Hippocampal formation (tissue), 2 donors: ENCODE results near the gene CALB2.
A peak's percentile ranks its signal among the peaks of the same experiment; 100 is the strongest.
"Not testable (repeated sequence)": the region's sequence is repeated elsewhere in the genome, so short reads cannot be mapped to it uniquely, and the experiment has no call there.

Experiments used
- DNase-seq, 2 donors: peaks; one replicate each; lab custom pipeline; 2025; lab: John Stamatoyannopoulos, UW

The CALB2 gene, protein sequence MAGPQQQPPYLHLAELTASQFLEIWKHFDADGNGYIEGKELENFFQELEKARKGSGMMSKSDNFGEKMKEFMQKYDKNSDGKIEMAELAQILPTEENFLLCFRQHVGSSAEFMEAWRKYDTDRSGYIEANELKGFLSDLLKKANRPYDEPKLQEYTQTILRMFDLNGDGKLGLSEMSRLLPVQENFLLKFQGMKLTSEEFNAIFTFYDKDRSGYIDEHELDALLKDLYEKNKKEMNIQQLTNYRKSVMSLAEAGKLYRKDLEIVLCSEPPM

DNA sequence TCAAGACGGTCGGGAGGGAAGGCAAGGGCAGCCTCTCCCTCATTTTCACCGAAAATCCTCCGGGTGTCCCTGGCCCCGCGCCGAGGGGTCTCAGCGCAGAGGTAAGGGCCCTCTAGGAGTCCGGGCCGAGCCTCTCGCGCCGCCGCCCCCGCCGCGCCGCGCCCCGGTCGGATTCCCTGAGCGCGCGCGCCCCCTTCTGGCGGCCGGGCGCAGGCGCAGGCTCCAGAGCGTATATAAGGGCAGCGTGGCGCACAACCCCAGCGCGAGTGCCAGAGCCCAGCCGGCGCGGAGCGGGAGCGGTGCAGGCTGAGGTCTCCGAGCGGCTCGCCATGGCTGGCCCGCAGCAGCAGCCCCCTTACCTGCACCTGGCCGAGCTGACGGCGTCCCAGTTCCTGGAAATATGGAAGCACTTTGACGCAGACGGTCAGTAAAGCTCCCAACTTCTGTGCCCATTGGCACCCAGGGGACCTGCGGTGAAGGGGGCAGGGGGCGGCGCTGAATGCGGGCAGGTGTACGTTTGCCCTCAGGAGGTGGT is at the start of gene CALB2:
CALB2 (plus strand) TSS at position 260 of the 535 bp plus-strand sequence; CDS start at position 330, 70 bp downstream.
- peak in 1 of 2 donors; percentile 29 for DNase-seq

DNA sequence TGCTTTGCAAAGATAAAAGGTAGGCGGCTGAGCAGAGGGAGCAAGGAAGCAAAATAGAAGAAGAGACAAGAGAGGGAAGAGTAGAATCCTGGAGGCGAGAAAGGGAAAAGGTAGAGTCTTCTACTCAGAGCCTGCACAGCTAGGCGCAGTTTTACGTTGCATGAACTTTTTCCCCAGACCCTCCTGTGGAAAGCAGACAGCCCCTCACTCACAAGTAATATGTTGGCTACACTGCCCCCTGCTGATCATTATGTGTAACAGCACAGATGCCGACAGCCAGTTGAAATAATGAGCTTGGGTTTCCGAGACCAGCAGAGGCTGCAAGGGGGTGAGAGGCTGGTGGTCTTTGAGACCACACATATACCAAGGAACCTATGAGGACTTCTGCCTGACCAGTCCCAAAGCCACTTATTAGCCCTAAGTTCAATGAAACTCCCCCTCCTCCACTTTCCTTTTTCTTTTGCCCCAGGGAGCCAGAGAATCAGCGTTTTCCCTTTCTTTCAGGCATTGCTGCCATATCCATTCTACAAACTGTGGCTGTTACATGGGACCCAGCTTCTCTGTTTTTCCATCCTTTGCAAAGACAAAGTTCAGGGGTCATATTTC is 46.9 kb upstream of the CALB2 start:
- DNase-seq = no peak

DNA sequence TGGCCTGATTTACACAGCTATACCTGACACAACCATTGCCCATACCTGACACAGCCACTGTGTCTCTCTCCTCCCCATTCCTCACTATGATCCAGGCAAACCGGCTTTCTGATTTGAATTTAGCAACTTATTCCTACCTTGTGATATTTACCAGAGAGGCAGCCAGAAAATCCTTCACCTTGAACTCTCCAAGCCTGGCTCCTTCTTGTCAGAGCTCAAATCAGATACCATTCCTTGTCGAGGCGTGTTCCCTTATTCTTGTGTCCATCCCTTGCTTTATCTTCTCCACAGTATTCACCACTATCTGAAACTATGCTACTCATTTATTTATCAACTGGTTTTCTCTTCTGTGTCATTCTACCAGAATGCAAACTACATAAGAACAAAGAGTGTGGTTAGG is 44.9 kb upstream of the CALB2 start:
- not testable (repeated sequence) for DNase-seq

DNA sequence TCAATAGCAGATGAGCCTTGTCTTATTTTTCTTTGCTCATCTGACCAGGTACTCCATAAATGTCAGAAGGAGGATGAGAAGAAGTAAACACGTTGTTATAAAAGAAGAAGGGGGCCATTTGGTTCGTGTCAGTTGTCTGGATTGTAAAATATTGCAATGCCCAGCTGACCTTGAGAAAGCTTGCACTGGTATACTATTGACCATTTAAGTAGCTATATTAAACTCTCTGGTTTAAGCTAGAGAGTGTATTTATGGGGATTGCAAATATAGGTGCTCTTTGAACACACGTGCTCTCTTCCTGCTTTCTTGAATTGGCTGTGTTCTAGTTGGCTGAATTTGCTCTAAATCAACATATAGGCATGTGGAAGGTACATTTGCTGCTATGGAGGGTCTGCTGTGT is 43.3 kb upstream of the CALB2 start:
- no peak for DNase-seq

DNA sequence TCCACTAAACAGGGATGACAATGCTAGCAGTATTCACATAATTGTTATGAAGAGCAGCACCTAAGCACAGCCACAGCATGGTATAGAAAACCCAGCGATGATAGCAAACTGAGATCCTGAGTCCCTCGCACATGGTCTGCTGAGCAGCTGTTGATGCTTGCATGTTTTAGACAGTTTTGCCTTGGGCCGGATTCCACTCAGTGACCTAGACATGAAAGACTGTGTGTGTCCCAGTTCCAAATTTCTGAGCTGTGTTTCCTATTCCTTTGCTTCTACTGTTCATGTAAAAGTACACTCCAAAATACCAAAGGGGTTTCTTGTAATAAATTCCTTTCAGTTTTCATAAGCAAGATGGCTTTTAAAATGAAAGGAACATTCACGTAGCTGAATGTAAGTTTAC is 38.5 kb upstream of the CALB2 start:
- DNase-seq = no peak

DNA sequence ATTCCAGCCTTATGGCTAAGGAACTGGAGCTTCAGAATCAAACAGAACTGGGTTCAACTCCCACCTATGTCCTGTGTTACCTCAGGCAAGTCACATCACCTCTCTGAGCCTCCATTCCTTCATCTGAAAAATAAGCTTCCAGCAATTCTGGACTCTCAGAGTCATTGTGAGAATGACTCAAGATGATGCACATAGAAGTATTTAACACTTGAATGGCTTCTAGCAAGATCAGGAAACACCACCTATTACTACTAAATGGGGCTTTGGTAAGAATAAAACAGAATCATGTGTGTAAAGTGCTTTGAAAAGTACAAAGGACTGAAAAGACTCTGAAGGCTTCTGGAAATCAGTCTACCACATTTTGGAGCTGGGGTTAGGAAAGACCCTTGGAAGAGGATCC is 30.8 kb upstream of the CALB2 start:
- DNase-seq = no peak

DNA sequence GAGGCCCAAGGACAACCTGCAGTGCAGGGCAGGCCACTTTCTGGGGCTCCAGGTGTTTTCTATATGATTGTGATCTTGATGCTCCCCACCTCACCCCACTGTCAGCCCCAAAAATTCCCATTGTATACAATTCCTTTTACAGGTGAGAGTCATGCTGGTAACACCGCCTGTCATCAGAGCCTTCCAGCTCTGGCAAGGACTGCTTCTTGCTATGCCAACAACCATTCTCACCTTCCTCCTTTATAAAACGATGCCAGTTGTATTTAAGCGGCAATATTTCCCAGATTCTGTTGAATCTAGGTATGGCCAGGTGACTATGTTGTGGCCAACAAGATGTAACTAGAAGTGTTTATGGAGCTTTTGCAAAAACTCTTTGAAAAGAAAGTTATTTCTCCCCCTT is 30.4 kb upstream of the CALB2 start:
- no peak for DNase-seq

DNA sequence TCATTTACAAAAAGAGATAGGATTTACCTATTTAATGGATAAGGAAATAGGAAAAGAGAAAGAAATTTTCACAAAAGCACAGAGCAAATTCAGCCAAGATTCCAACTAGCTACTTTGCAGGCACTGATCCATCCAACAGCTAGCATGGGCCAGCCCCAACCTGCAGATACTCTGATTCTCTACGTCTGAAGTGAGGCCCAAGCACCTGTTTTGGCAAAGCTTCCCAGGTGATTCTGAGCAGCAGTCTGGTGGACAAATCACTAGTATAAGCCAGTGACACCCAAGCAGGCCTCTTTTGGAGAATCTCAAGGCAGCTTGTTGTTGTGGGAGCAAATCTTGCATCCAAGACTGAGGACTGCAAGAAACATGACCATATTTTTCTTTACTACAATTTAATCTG is 20.9 kb upstream of the CALB2 start:
- no peak for DNase-seq

DNA sequence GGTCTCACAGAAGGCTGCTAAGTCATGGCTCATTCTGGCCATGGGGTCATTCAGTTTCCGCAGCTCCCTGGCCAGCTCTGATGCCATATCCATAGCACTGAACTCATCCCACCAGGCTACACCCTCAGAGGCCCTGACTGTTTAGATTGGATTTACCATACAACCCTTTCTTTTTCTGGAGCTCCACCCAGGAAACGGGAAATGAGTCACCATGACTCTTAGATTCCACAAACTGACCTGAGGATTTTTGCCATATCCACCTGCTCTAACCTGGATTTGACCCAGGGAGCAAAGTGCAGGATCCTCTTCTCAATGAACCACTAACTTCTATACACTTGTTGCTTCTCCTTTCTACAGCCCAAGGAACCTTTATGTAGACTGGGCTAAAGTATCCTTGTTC is 20.3 kb upstream of the CALB2 start:
- DNase-seq = no peak

DNA sequence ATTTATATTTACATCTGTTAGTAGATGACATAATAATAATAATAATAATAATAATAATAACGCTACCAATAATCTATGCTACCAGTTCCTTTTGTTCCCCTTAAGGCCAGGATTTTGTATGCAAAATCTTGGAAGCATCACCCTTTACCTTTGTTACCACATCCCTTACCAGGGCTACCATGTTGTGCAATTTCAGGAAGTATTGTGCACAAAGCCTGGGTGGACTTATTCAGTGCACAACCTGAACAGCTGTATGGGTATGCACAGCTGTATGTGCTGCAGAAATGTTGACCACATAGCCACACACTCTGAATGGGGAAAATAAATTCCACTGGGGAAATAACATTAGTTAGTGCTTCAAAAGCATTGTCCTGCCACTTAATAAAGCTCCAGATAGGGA is 19.9 kb upstream of the CALB2 start:
- DNase-seq = no peak

DNA sequence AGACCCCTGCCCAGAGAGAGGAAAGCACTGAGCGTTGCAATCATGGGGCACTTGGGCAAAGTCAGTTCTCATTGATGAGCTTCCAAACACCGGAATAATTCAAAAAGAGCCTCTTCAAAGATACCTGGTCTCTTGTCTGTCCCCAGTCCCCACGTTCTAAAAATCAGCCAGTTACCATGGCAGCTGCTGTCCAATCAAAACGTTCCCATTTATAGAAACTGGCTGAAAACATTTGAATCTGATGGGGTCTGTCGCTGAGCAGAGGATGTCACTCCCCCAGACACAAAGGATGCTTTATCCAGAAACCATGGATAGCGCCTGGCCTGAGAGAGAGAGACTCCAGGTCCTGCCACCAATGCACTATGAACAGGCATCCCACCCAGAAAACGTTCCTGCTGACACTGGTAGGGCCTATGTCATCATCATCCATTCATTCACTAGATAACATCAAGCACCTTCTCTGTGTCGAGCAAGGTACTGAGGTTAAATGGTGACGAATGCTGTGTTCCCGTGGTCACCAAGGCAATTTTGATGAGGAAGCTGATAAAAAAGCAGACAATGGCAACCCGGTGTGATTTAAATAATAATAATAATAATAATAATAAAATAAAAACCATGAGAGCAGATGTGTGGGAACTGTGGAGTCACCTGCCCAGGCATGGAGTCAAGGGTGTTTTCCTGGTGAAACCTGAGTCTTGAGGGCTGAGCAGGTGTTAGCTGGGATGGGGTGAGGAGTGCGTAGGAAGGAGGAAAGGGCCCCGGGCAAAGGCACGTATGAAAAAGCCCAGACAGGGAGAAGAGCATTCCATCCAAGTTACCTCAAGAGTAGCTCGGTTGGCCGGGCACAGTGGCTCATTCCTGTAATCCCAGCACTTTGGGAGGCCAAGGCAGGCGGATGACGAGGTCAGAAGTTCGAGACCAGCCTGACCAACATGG is 19.0 kb upstream of the CALB2 start:
- DNase-seq = no peak

DNA sequence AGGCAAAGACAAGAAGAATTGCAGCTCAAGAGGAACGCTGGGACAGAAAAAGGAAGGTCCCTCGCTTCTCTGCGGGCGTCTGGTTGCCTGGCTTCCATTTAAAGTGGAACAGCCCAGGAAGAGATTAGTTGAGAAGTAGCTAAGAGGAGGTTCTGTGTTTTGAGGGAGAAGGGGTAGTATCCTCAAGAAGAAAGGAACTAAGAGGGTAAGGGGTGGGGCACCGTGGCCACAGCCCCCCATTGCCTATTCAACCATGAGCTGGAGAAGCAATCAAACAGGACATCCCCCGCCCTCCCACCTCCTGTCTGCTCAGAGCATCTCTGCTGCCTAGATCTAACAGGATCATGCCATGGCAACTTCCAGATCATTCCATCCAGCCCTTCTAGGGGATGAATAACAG is 18.1 kb upstream of the CALB2 start:
- no peak for DNase-seq

DNA sequence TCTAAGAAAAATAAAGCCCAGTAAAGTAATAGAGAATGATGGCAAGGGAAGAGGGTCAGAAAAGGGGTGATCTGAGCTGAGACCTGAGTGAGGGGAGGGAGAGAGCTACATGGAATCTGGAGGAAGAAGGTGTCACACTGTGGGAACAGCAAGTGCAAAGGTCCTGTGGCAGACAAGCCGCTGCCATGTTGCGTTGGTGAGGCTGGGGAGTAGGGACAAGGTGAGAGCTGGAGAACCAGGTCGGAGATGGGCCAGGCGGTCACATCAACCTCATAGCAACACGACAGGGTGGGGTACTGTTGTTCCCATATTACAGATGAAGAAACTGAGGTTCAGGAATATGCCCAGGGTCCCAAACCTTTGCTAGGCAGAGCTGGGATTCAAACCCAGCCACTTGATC is 16.6 kb upstream of the CALB2 start:
- DNase-seq = no peak

DNA sequence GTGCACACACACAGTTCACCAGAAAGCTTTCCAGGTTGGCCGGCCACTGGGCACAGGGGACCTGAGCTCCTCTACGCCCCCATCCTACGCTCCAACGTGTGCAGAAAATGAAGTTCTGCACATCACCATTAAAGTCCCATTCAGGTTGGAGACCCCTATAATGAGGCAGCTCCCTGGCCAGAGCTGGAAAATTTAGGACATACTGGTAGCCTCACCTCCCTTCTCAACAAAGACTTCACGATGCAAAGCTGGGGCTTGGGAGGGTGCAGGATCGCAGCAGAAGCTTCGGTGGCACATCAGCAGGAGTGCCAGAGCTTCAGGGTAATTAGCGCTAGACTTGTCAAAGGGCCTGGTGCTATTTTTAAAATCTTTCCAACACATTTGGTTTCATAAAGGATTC is 15.4 kb upstream of the CALB2 start:
- no peak for DNase-seq

DNA sequence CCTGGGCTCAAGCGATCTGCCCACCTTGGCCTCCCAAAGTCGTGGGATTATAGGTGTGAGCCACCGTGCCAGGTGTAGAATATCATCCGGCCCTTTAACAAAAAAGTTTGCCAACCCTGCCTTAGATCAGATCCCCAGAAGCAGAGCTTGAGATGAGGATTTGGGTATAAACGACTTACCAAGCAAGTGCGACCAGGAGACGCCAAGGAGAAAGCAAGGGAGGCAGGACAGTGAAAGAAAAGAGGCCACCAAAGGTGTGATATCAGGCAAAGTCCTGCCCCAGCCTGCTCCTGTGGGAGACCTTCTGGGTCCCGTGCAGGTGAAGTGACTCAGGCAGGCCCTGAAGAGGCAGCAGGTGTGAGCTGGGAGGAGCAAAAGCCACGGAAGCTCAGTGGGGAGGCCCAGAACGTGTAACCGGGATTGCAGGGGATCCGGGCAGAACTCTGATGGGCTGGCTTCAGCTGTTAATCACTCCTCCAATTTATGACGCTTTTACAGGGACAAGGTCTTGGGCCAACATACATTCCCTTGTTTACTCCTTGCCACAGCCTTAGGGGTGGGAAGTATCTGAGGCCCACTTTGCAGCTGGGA is 14.1 kb upstream of the CALB2 start:
- no peak for DNase-seq

DNA sequence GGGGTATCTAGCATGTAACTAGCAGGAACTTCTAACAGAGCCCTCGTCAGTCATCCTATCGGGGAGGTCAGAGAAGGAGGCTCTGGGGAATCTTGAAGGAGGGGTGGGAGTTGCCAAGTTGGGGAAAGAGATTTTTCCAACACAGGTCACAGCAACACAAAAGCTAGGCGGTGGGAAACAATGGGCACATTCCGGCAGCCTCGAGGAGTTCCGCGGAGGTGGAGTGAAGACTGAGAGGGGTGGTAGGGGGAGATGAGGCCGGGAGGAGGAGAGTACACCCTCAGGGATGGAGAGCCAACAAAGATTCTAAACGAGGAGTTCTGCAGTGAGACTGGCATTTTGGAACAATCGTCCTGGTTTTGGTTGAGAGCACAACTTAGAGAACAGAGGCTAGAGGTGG is 13.5 kb upstream of the CALB2 start:
- no peak for DNase-seq

DNA sequence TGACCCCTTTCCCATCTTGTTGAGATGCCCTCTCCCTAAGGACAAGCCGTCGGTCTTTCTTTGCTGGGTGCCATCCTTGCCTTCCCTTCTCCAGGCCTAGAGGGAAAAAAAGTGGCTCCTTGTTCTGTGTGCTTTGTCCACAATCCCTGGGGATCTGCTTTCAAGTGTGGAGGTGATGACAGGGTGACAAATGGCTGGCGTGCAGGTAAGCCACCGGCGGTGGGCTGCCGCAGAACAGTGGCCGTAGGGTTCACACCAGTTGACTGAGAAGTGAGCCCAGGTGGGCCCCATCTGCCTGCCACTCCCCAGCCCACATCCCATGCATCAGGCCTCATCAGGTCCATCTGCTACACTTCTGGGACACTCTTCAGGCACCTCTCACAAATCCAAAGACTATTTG is 11.4 kb upstream of the CALB2 start:
- no peak for DNase-seq

DNA sequence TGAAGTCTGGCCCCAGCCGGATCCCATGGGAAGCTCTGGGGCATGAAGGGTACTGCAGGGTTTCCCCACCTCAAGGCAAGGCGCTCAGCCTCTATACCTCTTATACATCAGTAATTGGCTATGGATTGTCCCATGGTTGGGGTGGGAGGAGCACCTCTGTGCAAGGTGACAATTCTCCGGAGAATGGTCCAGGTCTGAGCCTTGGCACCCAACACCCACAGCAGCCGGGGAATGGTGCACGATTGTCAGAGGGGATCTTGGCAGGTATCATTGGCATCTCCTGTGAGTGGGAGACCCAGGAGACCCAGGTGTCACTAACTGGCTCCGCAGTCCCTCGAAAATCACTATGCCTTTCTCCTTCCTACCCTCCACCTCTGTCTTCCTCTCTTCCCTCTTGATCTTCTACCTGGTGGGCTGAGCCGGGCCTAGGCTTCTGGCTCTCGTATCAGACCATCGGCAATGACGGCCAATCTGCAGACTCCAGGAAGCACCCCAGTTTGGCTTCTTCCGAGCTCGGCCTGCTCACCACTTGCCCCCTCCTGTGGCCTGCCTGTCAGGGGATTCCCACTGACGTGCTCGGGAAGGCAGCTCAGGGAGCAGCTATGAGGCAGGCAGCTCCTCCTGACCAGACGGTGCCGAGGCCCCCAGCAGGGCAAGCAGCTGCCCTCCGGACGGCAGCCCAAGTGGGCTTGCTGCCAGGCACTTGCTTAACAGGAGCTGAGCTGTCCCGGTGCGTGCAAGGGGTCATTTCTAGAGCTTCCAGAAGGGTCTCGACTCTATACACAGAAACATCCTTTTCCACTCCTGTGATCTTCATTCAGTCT is 10.0 kb upstream of the CALB2 start:
- DNase-seq = no peak

DNA sequence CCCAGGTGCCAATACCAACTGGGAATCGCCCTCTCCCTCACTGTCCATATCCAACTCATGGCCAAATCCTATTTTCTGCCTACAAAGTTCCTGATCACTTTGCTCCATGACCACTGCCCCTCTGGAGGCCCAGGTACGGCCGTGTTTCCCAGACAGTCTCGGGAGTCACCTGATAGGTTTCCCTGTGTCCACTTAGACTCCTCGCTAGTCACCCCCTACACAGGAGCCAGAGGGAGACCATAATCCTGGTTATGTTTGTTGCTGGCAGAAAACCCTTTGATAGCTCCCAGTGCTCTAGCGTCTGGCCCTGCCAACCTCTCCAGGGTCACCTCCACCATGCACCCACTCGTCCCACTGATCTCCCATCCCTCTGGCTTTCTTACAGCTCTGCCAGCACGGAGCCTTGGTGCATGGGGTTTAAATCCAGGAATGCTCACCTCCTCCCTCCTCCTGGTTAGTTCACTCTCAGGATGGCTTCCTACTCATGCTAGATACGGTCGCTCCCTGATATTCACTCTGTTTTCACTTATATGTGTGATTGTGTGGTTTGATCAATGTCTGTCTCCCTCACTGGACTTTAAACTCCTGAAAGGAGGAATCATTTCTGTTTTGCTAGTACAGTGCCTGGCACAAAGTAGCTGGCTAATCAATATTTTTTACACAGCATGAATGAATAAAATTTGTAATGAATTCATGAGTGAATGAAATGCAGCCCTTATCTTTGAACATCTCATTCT is 7.5 kb upstream of the CALB2 start:
- no peak for DNase-seq

DNA sequence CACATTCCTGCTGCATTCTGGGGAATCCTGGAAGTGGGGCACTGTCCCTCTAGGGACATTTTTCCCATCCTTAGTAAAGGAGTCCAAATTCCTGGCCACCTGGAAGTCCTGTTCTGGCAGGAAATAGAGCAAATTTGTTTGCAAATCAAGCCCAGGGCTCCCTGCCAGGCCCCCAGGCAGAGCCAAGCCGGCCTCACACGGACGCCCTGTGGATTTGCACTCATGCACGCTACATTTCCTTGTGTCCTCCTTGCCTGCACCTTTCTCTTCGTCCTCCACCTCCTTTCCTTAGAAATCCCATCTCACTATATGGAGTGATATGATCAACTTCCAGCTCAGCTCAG is 7.0 kb upstream of the CALB2 start:
- DNase-seq = no peak

DNA sequence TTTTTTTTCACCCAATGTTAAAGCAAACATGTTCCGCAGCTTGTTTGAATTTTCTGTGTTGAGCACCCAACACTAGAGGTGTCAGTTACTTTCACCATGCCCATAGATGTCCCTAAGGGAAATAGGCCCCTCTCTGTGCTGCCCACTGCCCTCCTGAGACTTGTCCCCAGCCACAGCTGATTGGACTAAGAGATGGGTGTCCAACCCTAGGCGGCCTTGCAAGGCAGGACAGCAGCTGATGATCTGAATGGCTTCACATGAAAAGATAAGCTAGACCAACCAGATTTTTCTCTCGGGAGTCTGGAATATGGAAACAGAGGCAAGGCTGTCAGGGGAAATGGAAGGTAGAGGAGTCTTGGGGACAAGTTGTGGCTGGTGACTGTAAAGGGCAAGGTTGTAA is 6.1 kb upstream of the CALB2 start:
- no peak for DNase-seq
